GM23338 (cell line): Measurements from ENCODE around the gene GRIN2C. TPM values are rescaled to one million over a fixed set of nuclear protein-coding genes. Genes with fewer than 3 reads are reported as not detected.

ENCODE experiments used
- ATAC-seq: fragments of 200-7000 bp; cut with Tn5 transposase; 3 replicates; pipeline ENCODE4 v1.9.1; 2020
- DNase-seq: peaks from one replicate; pipeline ENCODE4 v3.0.0-alpha.2; 2015; ENCODE audit warnings: low spot score
- H2AFZ ChIP-seq: fragments of 200-600 bp; sonication (generic); 2 replicates; pipeline ENCODE4 v1.8.0; 2016; ENCODE audit warnings: antibody characterized with exemption, mild to moderate bottlenecking, moderate library complexity
- H3F3A ChIP-seq: fragments of 200-600 bp; sonication (generic); replicated peaks from 2 replicates; pipeline ENCODE4 v1.8.0; 2017; ENCODE audit warnings: antibody characterized with exemption, mixed run types, low read depth
- H3K27ac ChIP-seq: fragments of 200-600 bp; sonication (generic); 2 replicates; pipeline ENCODE4 v1.6.1; 2016; ENCODE audit warnings: low read depth
- H3K27me3 ChIP-seq: fragments of 200-600 bp; sonication (generic); 2 replicates; pipeline ENCODE4 v1.8.0; 2016; ENCODE audit warnings: mild to moderate bottlenecking, mixed run types, moderate library complexity; ENCODE audit not compliant: insufficient read depth
- H3K36me3 ChIP-seq: fragments of 200-600 bp; sonication (generic); 2 replicates; pipeline ENCODE4 v1.8.0; 2016; ENCODE audit warnings: mild to moderate bottlenecking; ENCODE audit not compliant: insufficient read depth
- H3K4me1 ChIP-seq: fragments of 200-600 bp; sonication (generic); 2 replicates; pipeline ENCODE4 v1.8.0; 2016; ENCODE audit warnings: mild to moderate bottlenecking, moderate library complexity; ENCODE audit not compliant: insufficient read depth
- H3K4me2 ChIP-seq: fragments of 200-600 bp; sonication (generic); 2 replicates; pipeline ENCODE4 v1.7.1; 2017; ENCODE audit warnings: mixed run types
- H3K4me3 ChIP-seq: fragments of 200-600 bp; sonication (generic); 2 replicates; pipeline ENCODE4 v1.6.1; 2016; ENCODE audit warnings: mixed run types
- H3K79me2 ChIP-seq: fragments of 200-600 bp; sonication (generic); replicated peaks from 2 replicates; pipeline ENCODE4 v1.8.0; 2017; ENCODE audit warnings: mild to moderate bottlenecking; ENCODE audit not compliant: insufficient read depth
- H3K9me2 ChIP-seq: fragments of 200-600 bp; sonication (generic); 2 replicates; pipeline ENCODE4 v1.8.0; 2017; ENCODE audit not compliant: insufficient read depth
- H4K20me1 ChIP-seq: fragments of 200-600 bp; sonication (generic); replicated peaks from 2 replicates; pipeline ENCODE4 v1.8.0; 2017; ENCODE audit warnings: mild to moderate bottlenecking; ENCODE audit not compliant: insufficient read depth
- H3K27ac Mint-ChIP-seq: 2 replicates; pipeline ENCODE4 v1.8.0; 2020; ENCODE audit warnings: inconsistent platforms, mild to moderate bottlenecking, moderate library complexity, mixed read lengths
- H3K27me3 Mint-ChIP-seq: 3 replicates; pipeline ENCODE4 v1.8.0; 2022; ENCODE audit warnings: low read depth, mild to moderate bottlenecking, moderate library complexity, mixed read lengths, inconsistent platforms; ENCODE audit not compliant: insufficient read depth, poor library complexity
- H3K36me3 Mint-ChIP-seq: 3 replicates; pipeline ENCODE4 v1.8.0; 2021; ENCODE audit warnings: low read depth, mild to moderate bottlenecking, inconsistent platforms, moderate library complexity, mixed read lengths
- H3K4me1 Mint-ChIP-seq: 3 replicates; pipeline ENCODE4 v1.8.0; 2020; ENCODE audit warnings: mild to moderate bottlenecking, inconsistent platforms, mixed read lengths
- H3K4me3 Mint-ChIP-seq: 3 replicates; pipeline ENCODE4 v1.8.0; 2021; ENCODE audit warnings: moderate library complexity, mild to moderate bottlenecking, inconsistent platforms, mixed read lengths
- H3K9me3 Mint-ChIP-seq: 3 replicates; pipeline ENCODE4 v1.8.0; 2020; ENCODE audit warnings: moderate library complexity, mild to moderate bottlenecking, inconsistent platforms, mixed read lengths
- CREB1 ChIP-seq: fragments of 250-450 bp; sonication (Bioruptor Pico); IDR thresholded peaks from 2 replicates; pipeline ENCODE4 v1.5.0; 2020; ENCODE audit warnings: low read depth, mild to moderate bottlenecking, moderate library complexity
- CTCF ChIP-seq, 2 experiments: fragments of 200-600 bp in 1 of 2; sonication (generic) in 1 of 2; conservative IDR thresholded peaks; 2 replicates each; pipeline versions ENCODE4 v1.5.1 to v1.6.1; 2016 to 2017; ENCODE audit warnings: antibody characterized with exemption in 2 of 2, low read depth in 2 of 2, mild to moderate bottlenecking in 2 of 2, moderate library complexity in 1 of 2
- ETS1 ChIP-seq: IDR thresholded peaks from 2 replicates; pipeline ENCODE4 v1.6.1; 2016; ENCODE audit warnings: antibody characterized with exemption
- EZH2 ChIP-seq: fragments of 200-600 bp; sonication (generic); IDR thresholded peaks from one replicate; pipeline ENCODE4 v1.8.0; 2017; ENCODE audit warnings: antibody characterized with exemption, mild to moderate bottlenecking, low read depth; ENCODE audit not compliant: unreplicated experiment
- EZH2phosphoT487 ChIP-seq: fragments of 200-600 bp; sonication (generic); IDR thresholded peaks from one replicate; pipeline ENCODE4 v1.8.1; 2018; ENCODE audit warnings: antibody characterized with exemption; ENCODE audit not compliant: unreplicated experiment
- JUNB ChIP-seq: IDR thresholded peaks from one replicate; pipeline ENCODE4 v1.6.1; 2016; ENCODE audit warnings: antibody characterized with exemption; ENCODE audit not compliant: unreplicated experiment
- NANOG ChIP-seq: IDR thresholded peaks from 2 replicates; pipeline ENCODE4 v1.6.1; 2016; ENCODE audit warnings: antibody characterized with exemption, borderline replicate concordance
- POLR2AphosphoS5 ChIP-seq: IDR thresholded peaks from 2 replicates; pipeline ENCODE4 v1.6.1; 2016; ENCODE audit warnings: antibody characterized with exemption, low read depth
- REST ChIP-seq: IDR thresholded peaks from one replicate; pipeline ENCODE4 v1.6.1; 2018; ENCODE audit warnings: antibody characterized with exemption; ENCODE audit not compliant: unreplicated experiment
- STAT1 ChIP-seq: IDR thresholded peaks from one replicate; pipeline ENCODE4 v1.6.1; 2016; ENCODE audit warnings: antibody characterized with exemption; ENCODE audit not compliant: unreplicated experiment
- ZNF114 ChIP-seq: fragments of 250-450 bp; sonication (Bioruptor Pico); IDR thresholded peaks from 2 replicates; pipeline ENCODE4 v1.5.0; 2020; ENCODE audit warnings: mild to moderate bottlenecking, moderate library complexity
- ZNF331 ChIP-seq: fragments of 250-450 bp; sonication (Bioruptor Pico); IDR thresholded peaks from 2 replicates; pipeline ENCODE4 v1.5.0; 2020; ENCODE audit warnings: low read depth, mild to moderate bottlenecking, moderate library complexity
- ZNF462 ChIP-seq: fragments of 250-450 bp; sonication (Bioruptor Pico); IDR thresholded peaks from 2 replicates; pipeline ENCODE4 v1.5.0; 2020; ENCODE audit warnings: mild to moderate bottlenecking, moderate library complexity
- polyA plus RNA-seq: library from polyadenylated mRNA; unstranded; fragments of >200 nt; fragmentation: Nextera tagmentation; extraction: Ambion mirVana; gene quantifications from 2 replicates; pipeline ENCODE4 v1.2.1, GENCODE V29; 2016
- total RNA-seq: library from RNA; depleted of rRNA; stranded (reverse); fragments of >200 nt; shearing (Covaris generic); gene quantifications from 2 replicates; pipeline ENCODE4 v1.2.3, GENCODE V29; 2014

Gene GRIN2C
- total and polyA plus RNA-seq, 2 experiments from 2014 or later: 0.10 to 0.19 TPM

GRCh38 chr17:74803971-74804370, 55.7 kb downstream of the GRIN2C start:
- no peaks in the 10 kb centered on the region for H3K79me2 ChIP-seq
- Mint-ChIP-seq H3K4me1 (no peaks in the 10 kb centered on the region), H3K9me3 (no peaks in the 10 kb centered on the region), H3K4me3 (no peak overlapping the region), H3K36me3 (peaks cover 19% of the 10 kb centered on the region), H3K27me3 (peaks cover 10% of the 10 kb centered on the region), H3K27ac (no peak overlapping the region)
- no peak for ATAC-seq
- H3K9me2 ChIP-seq: no peaks in the 10 kb centered on the region
- no peaks in the 10 kb centered on the region for H3F3A ChIP-seq
- H3K27me3 ChIP-seq: no peaks in the 10 kb centered on the region
- no peak overlapping the region for H3K4me2 ChIP-seq
- H4K20me1 ChIP-seq: peaks cover 15% of the 10 kb centered on the region
- H3K4me3 ChIP-seq: no peak overlapping the region
- no peak for DNase-seq
- TF ChIP-seq ZNF114 (CRISPR knock-in tag) (no peak), EZH2 (no peak), CREB1 (CRISPR knock-in tag) (no peak), STAT1 (no peak), ETS1 (no peak), CTCF (conservative IDR thresholded peaks at IDR 0.05; ENCODE audit: low read depth in 2 of 2) (no peak), JUNB (no peak), ZNF462 (CRISPR knock-in tag) (no peak), NANOG (no peak), REST (no peak), POLR2AphosphoS5 (no peak), ZNF331 (CRISPR knock-in tag) (no peak), EZH2phosphoT487 (no peak)
- H2AFZ ChIP-seq: no peak overlapping the region
- no peaks in the 10 kb centered on the region for H3K4me1 ChIP-seq
- H3K36me3 ChIP-seq: no peaks in the 10 kb centered on the region
- no peak overlapping the region for H3K27ac ChIP-seq
